Measurements from ENCODE around the gene BTN3A1.
"Not testable (repeated sequence)": the region's sequence is repeated elsewhere in the genome, so short reads cannot be mapped to it uniquely, and the experiment has no call there.

The BTN3A1 gene

GRCh38 chr6:26441977-26442376 is 39.9 kb downstream of the BTN3A1 start:
- no peak for DNase-seq (ENCODE audit: low read depth)

- DNase-seq (ENCODE audit: low read depth): peak; percentile 16
Measured at GRCh38 chr6:26445934-26446667, 44.0 kb downstream of the BTN3A1 start.

- DNase-seq (ENCODE audit: low read depth): no peak
Measured at GRCh38 chr6:26447257-26447656, 45.2 kb downstream of the BTN3A1 start.

- no peak for DNase-seq (ENCODE audit: low read depth)
Measured at GRCh38 chr6:26450240-26450639, 48.2 kb downstream of the BTN3A1 start.

- no peak for DNase-seq (ENCODE audit: low read depth)
Measured at GRCh38 chr6:26452631-26453235, 50.7 kb downstream of the BTN3A1 start.

DNA sequence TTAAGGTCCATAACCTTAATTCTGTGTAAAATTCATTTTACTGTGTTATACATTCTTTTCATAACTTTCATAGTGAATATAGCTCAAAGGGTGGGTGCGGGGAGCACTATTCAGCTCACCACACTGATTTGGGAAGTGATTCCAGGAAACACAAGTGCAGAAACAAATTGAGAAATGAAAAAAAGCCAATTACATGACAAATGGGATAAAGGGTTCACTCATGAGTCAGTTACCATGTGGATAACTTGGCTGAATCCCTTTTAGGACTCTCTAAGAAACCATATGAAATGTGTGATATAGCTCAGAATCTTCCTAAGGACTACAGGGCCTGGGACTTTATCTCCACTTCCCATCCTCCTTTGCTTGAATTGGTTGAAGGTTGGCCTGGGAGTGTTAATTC is 52.6 kb downstream of the BTN3A1 start:
- no peak for DNase-seq (ENCODE audit: low read depth)

DNA sequence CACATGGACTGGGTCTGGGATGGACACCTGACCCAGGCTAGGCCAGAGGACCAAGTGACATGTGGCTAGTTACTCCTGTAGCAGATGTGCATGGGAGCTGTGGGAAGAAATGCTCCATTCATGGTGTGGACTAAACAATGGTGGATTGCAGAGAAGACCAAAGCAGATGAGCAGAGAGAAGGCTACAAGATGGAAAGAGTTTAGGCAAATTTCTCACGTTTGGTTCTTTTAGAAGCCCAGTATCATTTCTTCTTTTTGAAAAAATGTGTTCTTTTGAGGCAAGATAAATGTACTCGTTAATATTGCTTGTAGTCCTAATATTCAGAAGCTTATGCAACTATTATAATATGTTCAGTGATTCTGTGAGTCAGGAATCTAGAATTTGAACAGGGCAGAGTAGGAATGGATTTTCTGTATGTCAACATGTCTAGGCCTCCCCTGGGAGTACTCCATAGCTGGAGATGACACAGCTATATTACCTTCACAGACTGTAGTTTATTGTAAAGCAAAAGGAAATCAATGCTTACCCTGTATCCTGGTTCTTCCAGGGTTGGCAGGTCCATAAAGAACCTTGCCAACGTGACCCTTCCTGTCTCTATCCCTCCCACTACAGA is 53.4 kb downstream of the BTN3A1 start:
- DNase-seq (ENCODE audit: low read depth): no peak

DNA sequence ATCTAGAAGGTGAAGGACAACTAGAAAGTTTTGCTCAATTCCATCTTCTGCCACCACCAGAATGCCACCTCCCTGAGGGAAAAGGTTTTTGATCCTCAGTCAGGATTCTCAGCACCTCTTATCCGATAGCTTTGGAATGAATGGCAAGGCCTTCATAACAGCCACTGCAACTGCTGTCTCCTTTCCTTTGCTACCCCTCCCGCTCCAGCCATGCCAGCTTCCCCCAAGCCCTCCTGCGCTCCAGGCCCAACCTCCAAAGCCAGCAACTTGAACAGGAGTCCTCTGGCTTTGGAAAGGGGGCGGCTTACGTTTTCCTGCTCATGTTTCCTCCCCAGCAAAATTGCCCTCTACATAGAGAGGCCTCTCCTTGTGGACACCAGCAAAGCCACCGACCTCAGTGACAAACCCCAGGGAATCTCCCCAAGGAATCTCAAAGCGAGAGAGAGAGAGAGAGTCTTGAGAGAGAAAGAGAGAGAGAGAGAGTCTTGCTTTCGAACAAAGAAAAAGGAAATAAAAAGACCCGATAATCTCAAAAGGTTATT is 55.3 kb downstream of the BTN3A1 start:
- DNase-seq (ENCODE audit: low read depth): no peak

- peak; percentile 42 for DNase-seq (ENCODE audit: low read depth)
Measured at GRCh38 chr6:26457806-26458688, 56.0 kb downstream of the BTN3A1 start, which contains the start of gene BTN2A1. Gene BTN2A1 (plus strand): TSS chr6:26457955. CDS start chr6:26458637, 682 bp downstream.

DNA sequence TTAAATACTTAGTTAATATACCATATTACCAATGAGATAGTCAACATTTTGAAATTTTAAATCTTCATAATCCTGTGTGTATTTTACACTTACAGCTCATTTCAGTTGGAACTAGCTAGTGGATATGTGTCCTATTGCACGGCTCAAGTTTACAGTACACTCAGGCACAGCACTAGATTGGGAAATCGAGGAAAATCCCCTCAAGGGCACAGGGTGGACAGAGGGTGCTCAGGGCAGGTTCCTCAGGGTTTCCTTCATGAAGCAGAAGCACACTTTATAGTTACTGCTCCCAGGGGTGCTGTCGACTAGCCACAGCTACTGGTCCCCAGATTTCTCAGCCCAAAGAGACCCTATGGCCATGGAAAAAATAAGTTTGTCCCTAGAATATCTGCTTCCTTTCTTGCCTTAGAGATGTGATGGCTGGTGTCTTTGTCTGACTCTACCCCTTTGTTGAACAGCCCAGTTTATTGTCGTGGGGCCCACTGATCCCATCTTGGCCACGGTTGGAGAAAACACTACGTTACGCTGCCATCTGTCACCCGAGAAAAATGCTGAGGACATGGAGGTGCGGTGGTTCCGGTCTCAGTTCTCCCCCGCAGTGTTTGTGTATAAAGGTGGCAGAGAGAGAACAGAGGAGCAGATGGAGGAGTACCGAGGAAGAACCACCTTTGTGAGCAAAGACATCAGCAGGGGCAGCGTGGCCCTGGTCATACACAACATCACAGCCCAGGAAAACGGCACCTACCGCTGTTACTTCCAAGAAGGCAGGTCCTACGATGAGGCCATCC is 57.1 kb downstream of the BTN3A1 start:
- DNase-seq (ENCODE audit: low read depth): no peak

DNA sequence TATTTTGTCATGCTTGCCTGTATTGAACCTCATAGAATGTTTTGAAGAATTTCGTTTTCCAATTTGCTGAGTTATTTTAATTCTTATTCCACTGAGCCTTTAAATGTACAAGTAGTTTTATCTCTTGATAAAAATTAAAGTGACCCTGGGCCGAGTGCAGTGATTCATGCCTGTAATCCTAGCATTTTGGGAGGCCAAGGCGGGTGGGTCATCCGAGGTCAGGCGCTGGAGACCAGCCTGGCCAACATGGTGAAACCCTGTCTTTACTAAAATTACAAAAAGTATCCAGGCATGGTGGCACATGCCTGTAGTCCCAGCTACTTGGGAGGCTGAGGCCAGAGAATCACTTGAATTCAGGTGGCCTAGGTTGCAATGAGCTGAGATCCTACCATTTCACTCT is 59.3 kb downstream of the BTN3A1 start:
- DNase-seq (ENCODE audit: low read depth): not testable (repeated sequence)

DNA sequence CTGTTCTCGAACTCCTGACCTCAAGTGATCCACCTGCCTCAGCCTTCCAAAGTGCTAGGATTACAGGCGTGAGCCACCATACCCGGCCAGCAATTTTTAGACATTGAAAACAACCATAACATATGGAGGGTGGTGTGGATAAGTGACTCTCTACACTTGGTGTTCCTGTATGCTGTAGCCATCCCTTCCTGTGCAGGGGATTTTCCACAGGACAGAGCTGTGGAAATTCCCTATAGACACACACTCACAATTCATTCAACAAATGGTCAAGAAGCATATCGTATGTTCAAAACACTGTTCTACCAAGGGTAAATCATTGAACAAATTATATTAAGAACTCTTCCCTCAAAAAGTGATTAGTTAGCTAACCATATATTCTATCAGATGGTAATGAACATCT is 61.9 kb downstream of the BTN3A1 start:
- DNase-seq (ENCODE audit: low read depth): no peak

GRCh38 chr6:26464416-26465131 is 62.5 kb downstream of the BTN3A1 start:
- DNase-seq (ENCODE audit: low read depth): no peak

Data from activated T-helper 9 cell treated with anti-CD3 and anti-CD28 coated beads, Interleukin-2, amount 50 U/mL, for 16 hours (primary cell).